NCI-H345 (cell line): ENCODE results near the gene UTF1.
"Not testable (repeated sequence)": the region's sequence is repeated elsewhere in the genome, so short reads cannot be mapped to it uniquely, and the experiment has no call there.

Source experiments
- DNase-seq: peaks from one replicate; lab custom pipeline; 2025; lab: John Stamatoyannopoulos, UW

UTF1 gene

DNA sequence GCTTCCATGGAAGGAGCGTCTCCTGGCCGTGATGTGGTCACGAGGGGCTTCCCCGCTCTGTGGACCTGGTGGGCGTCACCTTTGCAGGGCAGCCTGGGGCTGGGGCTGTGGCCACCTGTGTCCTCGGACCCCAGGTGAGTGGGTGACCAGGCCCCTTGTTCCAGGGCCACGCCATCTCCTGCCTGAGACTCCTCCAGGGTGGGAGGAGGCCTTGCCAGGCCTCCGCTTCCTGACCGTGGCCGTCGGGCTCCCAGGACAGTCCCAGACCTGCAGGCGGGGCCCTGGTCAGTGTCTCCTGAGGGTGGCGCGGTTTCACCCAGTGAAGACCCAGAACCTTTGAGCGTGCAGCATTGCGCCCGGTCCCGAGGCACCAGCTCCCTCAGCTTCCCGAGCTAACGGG is 20.4 kb upstream of the UTF1 start:
- DNase-seq, result no peak

DNA sequence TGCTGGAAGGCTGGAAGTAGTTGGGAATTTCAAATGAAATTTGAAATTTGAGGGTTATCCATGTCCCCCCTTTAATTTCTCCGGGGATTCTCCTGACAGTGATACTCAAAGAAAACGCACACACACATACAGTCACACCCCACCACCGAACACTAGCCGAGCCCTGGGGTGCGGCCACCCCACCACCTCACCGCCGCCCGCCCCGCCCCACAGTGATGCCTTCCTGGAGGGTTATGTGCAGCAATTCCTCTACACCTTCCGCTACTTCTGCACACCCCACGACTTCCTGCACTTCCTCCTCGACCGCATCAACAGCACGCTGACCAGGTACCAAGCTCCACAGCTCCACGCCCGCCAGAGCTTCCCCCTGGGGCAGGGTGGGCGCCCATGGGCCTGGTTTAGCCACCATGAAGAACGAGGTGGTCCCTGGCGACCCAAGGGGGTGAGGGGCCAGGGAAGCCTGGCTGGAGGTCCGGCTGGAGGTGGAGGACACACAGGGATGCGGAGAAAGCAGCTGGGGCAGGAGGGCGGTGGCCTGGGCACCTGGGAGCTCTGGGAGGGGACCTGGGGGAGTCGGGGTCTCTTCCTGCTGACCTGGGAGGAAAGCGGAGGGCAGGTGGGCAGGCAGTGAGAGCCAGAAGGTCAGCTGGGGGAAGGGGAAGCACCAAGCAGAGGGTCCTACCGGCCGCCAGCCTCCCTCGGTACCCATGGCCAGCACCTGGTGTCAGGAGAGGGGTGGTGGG is 19.4 kb upstream of the UTF1 start:
- no peak for DNase-seq

DNA sequence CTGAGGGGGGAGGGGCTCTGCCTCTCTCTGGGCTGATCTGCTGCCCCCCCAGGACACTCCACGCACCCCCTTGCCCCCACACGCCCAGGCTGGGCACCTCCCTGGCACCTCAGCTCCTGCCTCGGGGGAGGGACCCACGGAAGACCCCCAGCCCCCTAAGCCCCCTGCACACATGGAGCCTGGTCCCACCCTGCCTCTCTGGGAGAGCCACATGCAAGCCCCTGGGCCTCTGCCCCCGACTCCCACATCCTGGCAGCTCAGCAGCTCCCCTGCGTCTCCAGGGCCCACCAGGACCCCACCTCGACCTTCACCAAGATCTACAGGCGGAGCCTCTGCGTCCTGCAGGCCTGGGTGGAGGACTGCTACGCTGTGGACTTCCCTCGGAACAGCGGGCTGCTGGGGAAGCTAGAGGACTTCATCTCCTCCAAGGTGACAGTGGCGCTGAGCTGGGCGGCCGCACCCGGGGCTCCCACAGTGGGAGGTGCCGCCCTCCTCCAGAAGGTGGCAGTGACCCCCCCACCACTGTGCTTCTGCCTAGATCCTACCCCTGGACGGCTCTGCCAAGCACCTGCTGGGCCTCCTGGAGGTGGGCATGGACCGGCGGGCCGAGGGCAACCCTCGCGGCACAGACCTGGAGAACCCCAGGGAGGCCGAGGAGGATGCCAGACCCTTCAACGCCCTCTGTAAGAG is 18.7 kb upstream of the UTF1 start:
- DNase-seq, result no peak

DNA sequence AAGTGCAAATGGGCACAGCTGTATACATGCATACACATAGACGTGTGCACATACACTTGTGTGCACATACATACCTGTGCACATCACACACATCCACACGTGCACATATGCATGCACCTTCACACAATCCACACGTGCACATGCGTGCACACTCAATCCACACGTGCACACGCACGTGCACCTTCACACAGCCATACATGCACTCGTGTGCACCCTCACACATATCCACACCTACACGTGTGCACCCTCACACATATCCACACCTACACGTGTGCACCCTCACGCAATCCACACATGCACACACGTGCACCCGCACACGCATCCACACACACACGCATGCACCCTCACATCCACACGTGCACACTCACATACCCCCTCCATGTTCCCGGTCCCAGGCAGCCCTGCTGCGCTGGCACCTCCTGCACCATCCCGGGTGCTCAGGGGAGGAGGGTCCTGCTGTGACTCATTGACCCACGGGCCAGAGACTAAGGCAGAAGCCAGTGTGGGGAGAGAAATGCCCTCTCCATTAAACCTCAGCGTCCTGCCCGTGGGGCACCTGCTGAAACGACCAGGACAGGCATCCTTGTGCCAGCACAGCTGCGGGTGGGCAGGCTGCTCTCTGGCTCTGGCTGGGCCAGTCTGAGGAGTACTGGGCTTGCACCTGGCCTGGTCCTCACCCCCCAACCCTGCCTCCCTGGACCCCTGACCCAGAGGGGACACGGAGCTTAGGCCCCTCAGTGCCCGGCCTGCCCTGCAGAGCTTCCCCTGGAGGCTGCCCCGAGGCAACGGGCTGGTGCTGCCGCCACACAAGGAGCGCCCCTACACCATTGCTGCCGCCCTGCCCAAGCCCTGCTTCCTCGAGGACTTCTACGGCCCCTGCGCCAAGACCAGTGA is 17.8 kb upstream of the UTF1 start:
- no peak for DNase-seq

DNA sequence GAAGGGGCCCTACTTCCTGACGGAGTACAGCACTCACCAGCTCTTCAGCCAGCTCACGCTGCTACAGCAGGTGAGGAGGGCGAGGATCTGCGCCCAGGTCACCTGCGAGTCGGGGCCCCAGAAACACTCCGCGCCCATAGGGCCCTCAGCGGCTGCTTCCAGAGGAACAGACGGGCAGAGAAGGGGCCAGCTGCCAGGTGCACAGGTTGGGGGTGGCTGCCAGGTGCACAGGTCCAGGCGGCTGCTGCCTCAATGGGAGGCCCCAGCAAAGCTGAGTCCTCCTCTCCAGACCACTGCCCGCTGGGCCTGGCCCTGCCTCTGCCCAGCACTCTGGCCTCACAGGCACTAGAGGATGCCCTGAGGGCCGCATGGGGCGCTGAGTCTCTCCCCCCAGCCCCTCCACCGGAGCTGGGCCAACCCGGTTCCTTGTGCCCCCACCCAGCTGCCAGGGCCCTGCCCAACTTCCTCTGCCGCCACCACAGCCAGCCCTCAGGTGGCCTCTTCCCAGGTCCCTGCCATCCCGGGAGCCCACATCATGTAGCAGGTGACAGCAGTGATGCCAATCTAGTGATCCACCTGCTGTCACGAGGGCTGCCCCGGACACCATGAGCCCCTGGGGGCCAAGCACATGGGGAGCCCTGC is 17.0 kb upstream of the UTF1 start:
- DNase-seq, result no peak

DNA sequence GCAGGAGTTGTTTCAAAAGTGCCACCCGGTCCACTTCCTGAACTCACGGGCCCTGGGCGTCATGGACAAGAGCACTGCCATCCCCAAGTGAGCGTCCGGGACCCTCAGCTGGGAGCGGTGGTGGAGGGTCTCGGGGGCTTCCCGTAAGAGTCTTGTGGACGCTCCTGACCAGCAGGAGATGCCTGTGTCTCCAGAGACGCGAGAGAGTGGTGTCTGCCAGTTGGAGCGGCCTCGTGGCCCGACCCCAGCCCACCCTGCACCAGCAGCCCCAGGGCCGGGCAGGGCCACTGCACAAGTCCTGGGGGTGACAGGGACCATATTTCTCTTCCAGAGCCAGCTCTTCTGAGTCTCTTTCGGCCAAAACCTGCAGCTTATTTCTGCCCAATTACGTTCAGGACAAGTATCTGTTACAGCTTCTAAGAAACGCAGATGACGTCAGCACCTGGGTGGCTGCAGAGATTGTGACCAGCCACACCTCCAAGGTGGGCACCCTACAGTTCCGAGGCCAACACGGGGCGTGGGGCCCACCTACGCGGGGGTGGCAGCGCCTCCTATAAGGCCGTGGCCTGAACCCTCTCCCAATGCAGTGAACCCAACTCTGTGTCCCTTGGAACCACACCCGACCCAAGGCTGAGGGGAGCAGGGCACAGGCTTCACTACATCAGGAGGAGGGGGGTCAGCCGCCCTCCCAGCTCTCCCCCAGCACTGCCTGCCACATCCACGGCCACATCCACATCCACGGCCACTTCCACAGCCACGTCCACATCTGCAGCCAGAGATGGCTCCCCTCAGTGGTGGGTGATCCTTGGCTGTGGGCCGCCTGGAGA is 16.2 kb upstream of the UTF1 start:
- DNase-seq, result no peak

DNA sequence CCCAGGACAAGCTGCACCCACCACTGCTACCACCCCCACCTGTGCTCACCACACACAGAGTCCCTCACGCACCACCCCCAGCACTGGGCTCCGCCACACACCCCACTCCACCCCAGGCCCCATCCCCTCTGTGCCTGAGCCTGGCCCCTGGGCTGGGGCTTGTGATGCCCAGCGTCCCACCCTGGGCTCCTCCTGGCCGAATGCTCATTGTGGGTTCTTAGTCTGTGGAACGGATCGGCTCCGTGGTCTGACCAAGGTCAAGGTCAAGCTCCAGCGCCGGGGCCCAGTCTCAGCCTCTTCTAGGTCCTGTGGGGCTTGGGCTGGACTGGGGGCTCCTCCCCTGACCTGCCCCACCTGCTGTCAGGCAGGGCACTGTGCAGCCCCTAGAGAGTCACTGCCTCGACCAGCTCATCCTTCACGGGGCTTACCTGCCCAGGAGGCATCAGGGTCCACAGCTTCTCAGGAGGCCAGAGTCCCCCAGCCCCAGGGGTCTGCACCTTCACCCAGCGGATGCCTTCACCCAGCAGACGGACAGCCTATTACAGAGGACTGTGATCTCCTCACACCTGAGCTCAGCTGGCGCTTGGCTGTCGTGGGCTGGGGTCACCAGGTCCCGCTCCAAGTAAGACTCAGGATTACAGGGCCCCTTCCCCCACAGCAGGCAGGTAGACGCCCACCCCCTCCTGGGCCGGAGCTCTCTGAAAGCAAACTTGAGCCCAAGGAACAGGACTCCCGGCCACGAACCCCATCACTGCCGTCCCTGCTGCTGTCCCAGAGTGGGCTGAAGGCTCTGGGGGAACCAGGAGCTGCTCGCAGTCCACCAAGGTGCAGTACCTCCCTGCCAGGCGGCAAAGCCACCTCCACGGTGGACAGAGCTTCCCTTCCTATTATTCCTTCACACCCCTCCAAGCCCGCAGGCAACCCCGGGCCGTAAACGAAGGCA is 15.3 kb upstream of the UTF1 start:
- DNase-seq, result no peak

DNA sequence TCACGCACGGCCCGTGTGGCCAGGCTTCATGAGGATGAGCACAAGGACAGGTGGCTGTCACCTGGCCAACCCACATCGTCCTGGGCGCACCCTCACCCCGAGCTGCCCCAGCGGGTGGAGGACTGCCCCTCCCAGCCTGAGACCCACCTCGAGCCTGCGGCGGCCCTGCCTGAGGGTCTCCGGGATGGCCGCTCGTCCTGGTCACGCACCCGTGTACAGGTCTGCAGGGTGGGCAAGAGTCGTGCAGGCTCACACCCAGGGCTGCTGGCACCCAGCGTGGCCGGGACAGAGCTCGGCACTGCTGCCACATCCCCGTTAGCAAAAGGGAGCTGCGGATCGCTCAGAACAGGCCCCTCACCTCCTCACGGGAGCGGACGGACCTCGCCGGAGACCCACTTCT is 14.4 kb upstream of the UTF1 start:
- no peak for DNase-seq

DNA sequence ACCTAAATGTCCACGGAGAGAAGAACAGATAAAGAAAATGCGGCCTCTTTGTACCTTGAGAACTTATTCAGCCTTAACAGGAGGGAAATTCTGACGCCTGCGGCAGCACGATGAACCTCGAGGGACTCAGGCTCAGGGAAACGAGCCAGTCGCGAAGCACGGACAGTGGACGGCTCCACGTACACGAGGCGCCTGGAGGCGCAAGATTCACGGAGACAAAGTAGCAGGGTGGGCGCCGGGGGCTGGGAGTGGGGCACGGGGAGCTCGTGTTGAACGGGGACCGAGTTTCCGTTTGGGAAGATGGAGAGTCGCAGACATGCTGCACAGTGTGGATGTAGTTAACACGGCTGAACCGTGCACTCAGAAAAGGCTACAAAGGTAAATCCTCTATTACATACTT is 13.2 kb upstream of the UTF1 start:
- DNase-seq, result no peak

DNA sequence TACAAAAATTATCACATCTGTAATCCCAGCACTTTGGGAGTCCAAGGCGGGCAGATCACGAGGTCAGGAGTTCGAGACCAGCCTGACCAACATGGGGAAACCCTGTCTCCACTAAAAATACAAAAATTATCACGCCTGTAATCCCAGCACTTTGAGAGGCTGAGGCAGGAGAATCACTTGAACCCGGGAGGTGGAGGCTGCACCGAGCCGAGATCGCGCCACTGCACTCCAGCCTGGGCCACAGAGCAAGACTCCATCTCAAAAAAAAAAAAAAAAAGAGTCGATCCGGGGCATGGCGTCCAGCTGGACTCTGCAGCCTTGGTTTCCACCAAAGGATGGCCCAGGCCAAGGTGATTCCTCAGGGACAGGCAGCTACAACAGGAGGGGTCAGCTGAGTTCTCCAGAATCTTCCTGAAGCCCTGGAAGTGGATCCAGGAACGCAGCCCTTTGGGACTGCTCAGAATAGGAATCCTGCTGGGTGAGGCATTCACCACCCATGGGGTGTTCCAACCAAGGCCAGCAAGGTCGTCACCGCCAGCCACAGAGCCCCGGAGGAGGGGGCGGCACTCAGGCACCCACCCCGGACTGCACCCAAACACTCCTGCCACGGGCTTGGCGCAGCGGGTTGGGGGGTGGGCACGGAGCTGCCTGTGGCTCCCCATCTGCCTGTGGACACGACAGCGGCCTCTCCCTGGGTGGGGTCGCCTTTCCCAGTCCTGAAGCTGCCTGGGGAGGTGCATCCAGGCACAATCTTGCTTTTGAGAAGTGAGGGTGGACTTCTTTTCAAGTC is 12.0 kb upstream of the UTF1 start:
- no peak for DNase-seq

DNA sequence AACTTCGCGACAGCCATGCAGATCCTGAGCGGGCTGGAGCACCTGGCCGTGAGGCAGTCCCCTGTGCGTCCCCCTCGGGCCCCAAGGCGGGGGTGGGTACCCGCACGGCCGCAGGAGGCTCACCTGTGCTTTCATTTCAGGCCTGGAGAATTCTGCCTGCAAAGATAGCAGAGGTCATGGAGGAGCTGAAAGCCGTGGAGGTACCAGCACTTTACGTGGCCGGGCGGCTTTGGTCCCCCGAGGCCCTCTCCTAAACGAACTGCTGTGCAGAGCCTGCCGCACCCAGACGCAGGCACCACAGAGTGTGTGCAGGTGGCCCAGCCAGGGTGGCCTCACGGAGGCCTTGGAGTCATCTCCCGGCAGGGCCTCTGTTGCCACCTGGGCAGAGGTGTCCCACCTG is 11.1 kb upstream of the UTF1 start:
- DNase-seq, result no peak

DNA sequence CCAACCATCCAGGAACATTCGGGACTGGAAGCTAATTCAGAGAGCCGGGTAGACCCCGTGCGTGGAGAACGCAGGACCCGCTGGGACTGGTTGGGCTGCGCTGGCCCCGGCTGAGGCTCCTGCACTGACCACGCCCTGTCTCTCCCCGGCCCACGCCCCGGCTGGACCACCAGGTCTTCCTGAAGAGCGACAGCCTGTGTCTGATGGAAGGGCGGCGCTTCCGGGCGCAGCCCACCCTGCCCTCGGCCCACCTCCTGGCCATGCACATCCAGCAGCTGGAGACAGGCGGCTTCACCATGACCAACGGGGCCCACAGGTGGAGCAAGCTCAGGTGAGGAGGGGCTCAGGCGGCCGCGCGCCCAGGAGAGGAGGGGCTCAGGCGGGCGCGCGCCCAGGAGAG is 10.2 kb upstream of the UTF1 start:
- no peak for DNase-seq

DNA sequence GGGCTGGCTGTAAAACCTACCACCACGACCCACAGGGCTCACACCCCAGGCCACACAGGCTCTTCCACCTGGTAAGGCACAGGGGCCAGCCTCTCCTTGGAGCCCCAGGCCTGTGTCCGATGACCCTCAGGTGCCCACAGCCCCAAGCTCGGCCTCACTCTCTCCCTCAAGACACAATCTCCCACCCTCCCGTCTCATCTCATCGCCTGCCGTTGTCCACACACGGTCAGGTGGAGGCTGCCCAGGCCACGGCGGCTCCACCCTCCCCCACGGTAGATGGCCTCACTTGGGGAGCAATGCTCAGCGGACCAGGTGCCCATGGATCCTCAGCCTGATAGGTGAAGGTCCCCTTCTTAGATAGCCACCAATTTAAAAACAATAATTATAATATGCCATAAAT is 8.7 kb upstream of the UTF1 start:
- no peak for DNase-seq

DNA sequence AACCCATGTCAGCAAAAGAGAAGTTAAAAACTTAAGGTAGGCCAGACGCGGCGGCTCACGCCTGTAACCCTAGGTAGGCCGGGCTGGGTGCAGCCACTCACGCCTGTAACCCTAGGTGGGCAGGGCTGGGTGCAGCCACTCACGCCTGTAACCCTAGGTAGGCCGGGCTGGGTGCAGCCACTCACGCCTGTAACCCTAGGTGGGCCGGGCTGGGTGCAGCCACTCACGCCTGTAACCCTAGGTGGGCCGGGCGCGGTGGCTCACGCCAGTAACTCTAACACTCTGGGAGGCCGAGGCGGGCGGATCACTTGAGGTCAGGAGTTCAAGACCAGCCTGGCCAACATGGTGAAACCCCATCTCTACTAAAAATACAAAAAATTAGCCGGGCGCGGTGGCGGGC is 8.3 kb upstream of the UTF1 start:
- not testable (repeated sequence) for DNase-seq

DNA sequence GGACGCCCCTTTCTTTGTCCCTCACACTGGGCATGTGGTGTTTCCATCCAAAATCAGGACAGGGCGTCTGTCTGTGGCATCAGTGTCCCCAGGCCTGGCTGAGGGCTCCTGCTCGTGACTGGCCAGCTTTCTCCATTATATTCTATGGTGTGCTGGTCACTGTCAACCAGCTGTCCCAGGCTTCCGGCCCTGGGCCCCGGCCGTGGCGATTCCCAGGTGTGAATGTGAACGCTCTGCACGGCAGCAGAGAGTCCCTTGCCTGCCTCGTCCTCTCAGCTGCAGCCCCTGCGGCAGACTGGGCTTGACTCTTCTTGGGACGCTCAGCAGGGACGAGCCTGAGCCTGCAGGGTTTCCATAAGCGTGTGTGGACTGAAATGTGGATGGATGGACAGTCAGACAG is 5.9 kb upstream of the UTF1 start:
- DNase-seq, result no peak

DNA sequence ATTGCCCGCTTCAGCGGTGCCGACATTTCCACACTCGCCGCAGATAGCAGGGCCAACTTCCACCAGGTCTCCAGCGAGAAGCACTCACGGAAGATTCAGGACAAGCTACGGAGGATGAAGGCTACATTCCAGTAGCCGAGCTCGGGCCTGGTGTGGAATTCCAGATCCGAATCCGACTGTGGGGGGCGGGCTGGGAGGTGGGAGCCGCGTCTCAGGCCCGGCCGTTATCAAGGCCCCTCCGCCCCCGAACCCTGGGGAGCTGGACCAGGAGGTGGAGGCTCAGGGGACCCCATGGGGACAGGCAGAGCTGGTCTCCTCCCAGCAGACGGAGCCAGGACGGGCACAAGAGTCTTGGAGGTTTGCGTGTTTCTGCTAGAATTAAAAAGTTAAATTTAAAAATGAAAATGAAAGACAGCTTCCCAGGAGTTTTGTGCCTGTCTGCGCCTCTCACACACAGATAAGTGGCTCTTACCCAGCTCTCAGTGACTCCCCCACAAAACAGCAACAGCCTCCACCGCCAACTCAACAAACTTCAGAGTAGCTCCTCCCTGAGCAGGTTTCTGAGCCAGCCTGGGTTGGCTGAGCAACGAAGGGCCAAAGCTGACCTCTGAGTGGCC is 5.2 kb upstream of the UTF1 start:
- no peak for DNase-seq

DNA sequence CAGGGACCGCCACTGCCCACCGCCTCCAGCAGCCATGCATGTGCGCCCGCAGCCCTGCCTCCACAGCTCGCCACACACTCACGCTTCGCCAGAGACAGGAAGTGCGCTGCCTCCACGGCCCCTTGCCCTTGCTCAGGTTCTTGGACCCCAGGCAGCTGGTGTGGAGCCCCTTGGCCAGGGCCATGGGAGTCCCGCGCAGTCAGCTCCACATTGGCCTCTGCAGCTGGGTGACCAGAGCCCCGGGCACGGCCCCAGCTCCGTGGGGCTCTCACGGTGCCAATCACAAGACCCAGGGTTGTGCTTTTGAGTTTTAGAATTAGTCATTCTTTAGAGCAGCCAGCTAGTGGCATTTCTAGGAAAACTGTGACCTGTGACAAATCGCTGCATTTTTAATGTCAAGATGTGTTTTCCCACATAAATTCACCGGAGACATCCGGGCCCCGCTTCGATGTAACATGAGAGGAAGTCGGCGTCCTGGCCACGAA is 4.3 kb upstream of the UTF1 start:
- DNase-seq, result no peak

DNA sequence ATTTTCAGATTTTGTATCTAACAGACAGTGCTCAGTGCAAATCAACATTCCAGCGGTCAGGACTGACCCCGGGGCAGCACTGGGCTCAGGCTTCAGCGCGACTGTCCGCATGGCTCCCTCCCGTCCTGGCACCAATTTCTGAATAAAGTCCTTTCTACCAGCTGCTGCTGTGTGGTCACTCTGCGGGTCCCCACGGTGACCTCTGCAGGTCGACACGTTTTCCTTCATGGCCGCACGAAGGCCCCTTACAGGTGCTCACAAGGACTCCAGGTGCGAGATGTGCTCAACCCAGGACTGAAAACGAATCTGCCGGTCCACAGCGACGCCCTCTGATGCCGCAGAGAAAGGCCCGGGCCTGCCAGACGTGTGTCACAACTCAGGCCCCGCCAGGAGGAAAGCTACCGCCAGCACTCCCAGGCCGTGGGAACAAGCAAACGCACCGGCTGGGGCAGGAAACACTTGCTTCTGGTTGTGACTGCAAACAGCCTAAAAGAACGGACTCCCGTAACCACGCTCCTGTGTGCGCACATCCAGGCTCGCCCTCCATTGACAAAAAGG is 3.7 kb upstream of the UTF1 start:
- DNase-seq, result no peak

DNA sequence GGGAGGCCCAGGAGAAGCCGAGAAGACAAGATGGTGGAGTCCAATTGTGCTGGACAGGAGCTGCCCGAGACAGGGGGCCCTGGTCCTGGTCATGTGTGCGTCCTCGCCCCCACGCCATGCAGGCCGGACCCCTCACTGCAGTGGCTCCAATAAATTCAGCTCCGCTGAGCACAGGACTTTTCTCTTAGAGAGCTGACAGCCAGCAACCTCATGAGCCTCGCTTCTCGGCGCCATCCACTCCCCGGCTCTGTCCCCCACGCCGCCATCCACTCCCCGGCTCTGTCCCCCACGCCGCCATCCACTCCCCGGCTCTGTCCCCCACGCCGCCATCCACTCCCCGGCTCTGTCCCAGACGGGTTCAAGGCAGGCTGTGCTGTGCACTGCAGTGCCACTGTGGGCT is 2.8 kb upstream of the UTF1 start:
- DNase-seq, result no peak
